Effector CD8-positive, alpha-beta T cell (primary cell): Measurements from ENCODE around the gene ELFN2.

Experiments used
- DNase-seq: peaks from one replicate; lab custom pipeline; 2025; lab: John Stamatoyannopoulos, UW

Gene ELFN2

GRCh38 chr22:37455896-37456295 is 28.6 kb upstream of the ELFN2 start:
- DNase-seq: no peak

DNA sequence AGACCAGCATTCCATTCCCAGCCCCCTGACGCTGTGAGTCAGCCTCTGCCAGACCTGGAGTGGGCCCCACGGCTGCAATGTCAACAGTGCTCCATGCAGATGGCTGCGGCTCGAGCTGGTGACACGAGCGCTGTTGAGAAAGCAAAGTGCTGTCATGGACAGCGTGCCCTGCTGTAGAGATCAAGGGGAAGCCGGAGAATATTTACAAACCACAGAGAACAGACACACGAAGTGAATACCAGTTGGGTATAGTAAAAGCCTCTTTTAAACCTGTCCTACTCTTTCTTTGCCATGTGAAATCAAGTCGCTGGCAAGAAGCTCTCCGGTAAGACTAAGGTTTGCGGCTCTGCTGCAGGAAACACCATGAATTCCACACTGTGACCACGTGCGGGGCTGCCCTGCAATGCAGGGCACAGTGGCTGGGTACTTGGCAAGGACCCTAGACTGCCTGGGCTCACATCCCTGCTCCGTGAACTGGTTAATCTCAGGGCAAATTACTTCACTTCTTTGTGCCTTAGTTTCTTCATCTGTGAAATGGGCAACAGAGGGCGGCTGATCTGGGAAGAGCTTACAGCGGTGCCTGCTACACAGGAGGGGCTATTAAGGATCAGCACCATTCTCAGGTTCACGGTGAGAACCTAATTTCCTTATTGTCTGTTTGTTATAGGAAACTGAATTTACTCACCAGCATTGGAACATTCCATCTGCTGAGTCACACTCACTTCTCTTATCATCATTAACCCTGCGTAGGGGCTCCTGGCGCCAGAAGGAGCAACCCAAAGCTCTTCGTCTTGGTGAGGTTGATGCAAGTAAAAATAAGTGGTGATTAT is 27.8 kb upstream of the ELFN2 start:
- DNase-seq: no peak

DNA sequence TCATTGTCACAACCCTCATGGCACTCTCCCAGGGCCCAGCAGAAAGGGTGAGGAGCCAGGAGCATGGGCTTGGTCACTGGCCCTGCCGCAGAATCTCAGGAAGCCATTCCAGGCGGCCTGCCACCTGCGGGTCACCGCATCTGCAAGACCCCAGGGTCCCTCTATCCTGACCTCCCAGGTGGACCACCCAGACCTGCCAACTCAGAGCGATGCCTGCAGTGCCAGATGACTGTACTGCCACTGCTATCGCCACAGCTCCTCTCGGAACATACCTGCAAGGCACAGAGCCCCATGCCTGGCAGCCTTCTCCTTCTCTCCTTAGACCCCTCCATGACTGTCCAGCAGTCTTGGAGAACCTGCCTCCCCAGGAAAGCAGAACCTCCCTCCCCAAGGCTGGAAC is 26.4 kb upstream of the ELFN2 start:
- no peak for DNase-seq

GRCh38 chr22:37451218-37451617 is 23.9 kb upstream of the ELFN2 start:
- no peak for DNase-seq

GRCh38 chr22:37449331-37450001 is 22.2 kb upstream of the ELFN2 start:
- no peak for DNase-seq

GRCh38 chr22:37448516-37449127 is 21.3 kb upstream of the ELFN2 start:
- DNase-seq: no peak

DNA sequence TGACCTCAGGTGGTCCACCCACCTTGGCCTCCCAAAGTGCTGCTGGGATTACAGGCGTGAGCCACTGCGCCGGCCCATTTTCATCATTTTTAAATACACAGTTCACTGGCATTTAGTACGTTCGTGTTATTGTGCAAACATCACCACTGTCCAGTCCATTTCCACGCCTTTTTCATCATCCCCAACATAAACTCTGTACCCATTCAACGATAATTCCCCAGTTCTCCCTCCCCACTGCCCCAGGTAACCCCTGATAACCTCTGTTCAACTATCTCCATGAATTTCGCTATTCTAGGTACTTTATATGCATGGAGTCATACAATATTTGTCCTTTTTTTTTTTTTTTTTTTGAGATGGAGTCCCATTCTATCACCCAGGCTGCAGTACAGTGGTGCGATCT is 18.2 kb upstream of the ELFN2 start:
- no peak for DNase-seq

DNA sequence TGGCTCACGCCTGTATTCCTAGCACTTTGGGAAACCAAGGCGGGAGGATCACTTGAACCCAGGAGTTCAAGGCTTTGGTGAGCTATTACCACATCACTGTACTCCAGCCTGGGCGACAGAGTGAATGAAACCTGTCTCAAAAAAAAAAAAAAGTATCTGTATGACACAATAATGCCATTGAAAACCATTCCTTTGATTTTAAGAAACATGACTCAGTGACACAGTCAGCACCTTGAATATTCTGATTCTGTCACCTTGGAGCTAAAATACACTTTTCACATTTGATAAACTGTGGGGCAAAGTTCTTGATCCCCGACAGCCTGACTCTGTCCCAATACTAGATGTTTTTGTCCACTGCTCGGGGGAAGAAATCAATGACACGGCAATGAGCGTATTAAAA is 16.7 kb upstream of the ELFN2 start:
- no peak for DNase-seq

DNA sequence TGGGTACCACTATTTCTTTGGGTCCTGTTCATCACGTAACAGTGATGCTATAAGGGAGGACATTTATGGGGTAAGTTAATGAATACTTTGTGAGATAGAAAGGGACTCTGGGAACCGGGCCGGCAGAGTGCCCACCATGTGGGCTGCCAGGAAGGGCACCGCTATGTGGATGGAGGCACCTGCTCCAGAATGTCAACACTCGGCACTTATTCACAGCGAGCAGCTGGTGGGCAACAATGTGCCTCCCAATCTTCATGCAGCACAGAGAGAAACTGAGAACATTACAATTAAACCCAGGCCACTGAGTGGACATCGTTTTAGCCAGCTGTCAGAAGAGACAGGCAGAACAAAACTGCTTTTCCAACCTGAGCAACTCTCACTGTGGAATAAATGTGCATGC is 15.8 kb upstream of the ELFN2 start:
- no peak for DNase-seq

DNA sequence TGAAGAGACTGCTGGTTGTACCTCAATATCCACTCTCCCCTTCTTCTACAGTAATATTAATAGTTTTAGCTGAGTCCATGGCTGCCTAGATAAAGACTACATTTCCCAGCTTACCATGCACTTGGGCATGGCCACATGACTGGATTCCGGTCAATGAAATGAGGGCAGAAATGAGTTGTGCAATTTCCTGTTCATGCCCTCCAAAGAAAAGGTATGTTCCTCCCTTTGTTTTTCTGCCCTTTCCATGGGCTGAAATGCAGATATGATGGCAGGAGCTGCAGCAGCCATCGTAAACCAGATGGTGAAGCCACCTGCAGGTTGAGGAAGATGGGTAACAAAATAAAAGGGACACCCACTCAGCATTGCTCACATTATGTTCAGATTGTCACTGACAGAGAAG is 15.3 kb upstream of the ELFN2 start:
- DNase-seq: no peak

DNA sequence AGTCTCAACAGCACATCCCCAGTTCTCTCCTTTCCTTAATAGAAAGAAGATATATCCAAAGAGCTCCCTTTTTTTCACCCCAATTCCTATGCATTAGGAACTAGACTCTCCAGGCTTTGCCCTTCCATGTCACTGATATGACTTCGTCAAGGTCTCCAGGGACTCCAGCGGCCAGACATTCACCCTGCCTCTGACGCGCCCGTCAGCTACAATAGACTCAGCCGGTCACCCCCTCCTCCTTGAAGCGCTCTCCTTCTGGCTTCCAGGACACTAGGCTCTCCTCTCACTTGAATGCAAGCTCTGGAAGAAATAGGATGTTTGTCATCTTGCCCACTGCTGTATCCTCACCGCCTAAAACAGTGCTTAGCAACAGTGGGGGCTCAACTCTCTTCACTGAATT is 14.9 kb upstream of the ELFN2 start:
- no peak for DNase-seq

- DNase-seq: no peak
These were observed 13.6 kb upstream of the ELFN2 start for GRCh38 chr22:37440875-37441274.

- no peak for DNase-seq
These were observed 12.1 kb upstream of the ELFN2 start for GRCh38 chr22:37439347-37439746.

DNA sequence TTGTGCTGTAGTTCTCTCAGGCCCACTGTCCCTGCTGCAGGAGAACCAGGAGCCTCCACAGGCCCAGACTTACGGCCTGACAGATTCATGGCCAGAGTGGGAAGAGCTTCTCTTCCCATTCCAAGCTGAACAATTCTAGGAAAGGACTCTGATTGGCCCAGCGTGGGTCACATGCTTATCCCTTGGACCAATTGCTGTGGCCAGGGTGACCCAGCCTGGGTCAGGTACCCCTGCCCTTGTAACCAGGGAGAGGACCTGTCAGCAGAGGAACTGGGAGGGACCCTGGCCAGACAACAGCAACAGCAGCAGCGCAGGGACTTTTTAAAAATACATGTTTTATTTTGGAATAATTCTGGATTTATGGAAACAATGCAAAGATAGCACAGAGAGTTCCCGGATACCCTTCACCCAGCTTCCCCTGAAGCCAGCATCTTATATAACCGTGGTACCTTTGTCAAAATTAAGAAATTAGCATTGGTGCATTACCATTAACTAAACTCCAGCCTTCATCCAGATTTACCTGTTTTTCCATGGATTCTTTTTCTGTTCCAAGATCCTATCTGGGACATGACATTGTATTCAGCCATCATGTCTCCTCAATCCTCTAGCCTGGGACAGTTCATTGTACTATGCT is 8.8 kb upstream of the ELFN2 start:
- DNase-seq: no peak

DNA sequence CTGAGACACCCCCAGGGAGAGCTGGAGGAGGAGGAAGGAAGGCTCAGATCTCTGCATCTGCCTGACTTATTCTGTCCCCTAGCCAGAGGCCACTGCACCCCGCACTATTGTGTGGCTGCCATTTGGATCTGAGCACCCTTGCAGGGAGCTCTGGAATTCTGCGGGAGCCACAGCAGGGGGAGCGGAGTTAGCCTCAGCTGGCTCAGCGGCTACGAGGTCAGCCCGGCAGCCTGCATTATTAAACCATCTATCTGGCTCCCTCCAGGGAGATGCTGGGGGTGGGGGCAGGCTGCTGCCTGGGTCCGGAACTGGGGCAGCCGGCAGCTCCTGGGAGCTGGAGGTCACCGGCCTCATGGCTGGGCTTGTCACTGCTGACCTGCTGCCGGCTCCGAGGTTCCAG is 6.5 kb upstream of the ELFN2 start:
- DNase-seq: no peak

- DNase-seq: no peak
These were observed 5.4 kb upstream of the ELFN2 start for GRCh38 chr22:37432708-37433054.

- DNase-seq: no peak
These were observed 4.8 kb upstream of the ELFN2 start for GRCh38 chr22:37431801-37432707.

- no peak for DNase-seq
These were observed 4.1 kb upstream of the ELFN2 start for GRCh38 chr22:37431366-37431765.

GRCh38 chr22:37430941-37431340 is 3.7 kb upstream of the ELFN2 start:
- no peak for DNase-seq

DNA sequence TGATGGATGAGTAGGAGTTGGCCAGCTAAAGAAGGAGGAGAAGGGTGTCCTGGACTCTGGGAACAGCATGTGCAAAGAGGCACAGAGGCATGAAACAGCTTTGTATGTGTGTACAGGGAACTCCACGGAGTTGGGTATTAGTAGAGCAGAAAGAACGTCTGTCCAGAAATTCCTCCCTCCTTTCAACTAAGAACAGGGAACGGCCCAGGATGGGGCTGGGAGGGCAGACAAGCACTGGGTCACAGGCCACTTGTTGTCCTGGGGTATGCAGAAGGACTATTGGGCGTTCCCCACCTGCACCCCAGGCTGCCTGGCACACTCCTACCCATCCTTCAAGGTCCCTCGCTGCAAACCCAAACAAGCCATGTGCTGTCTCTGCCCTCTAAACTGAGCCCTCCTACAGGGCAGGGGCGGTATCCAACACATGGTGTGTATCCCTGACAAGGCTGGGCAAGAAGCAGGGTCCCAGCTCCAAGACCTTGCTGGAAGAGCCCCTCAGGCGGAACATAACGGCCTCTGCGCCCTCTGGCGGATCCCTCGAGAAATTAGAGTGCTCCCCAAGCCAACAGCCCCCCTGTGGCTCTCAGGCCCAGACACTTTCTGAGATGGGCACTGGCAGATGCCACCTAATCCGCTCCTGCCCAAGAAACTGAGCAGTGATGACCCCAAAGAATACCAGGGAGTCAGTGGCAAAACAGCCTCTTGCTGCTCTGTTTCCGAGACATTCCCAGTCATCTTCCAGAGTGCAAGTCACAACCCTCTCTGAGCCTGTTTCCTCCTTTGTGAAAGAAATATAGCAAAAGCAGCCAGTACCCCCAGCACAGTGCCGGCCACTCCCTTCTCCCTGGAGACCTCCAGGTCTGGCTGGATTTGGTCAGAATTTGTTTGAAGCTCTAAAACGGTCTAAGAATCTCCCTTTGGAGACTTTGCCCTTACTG is 1.6 kb upstream of the ELFN2 start:
- DNase-seq: peak; percentile 40
